HEK293 (cell line): ENCODE measurements around the gene CLEC2D.

Experiments
- CTCF ChIA-PET: fragments of 350-600 bp; formaldehyde crosslinking; extraction: SDS; loops from one replicate; lab custom pipeline; 2021; ENCODE audit warnings: antibody characterized with exemption; lab: Yijun Ruan, JAX
- POLR2A ChIA-PET: fragments of 300-600 bp; formaldehyde crosslinking; extraction: SDS; loops from one replicate; lab custom pipeline; 2020; ENCODE audit warnings: antibody characterized with exemption, inconsistent platforms; lab: Yijun Ruan, JAX
- H3K27ac ChIP-seq: fragments of 200-500 bp; sonication (Bioruptor generic); 2 replicates; pipeline ENCODE4 v1.5.1; 2014; ENCODE audit warnings: low read depth, low read length, control low read depth, inconsistent platforms; ENCODE audit errors: extremely low read depth
- H3K36me3 ChIP-seq, 2 experiments: fragments of 200-500 bp in 1 of 2; sonication (Bioruptor generic) in 1 of 2; 1 replicate in 1 of 2; 2 replicates in 1 of 2; pipeline ENCODE4 v1.5.1; 2014 to 2017; ENCODE audit warnings: inconsistent platforms in 2 of 2, low read length in 2 of 2; ENCODE audit not compliant: control insufficient read depth in 2 of 2, insufficient read depth in 1 of 2
- H3K4me1 ChIP-seq: fragments of 200-500 bp; sonication (Bioruptor generic); 2 replicates; pipeline ENCODE4 v1.5.1; 2014; ENCODE audit warnings: mild to moderate bottlenecking, low read length, inconsistent platforms; ENCODE audit not compliant: control insufficient read depth, insufficient read depth
- H3K4me3 ChIP-seq: 2 replicates; pipeline ENCODE4 v1.5.1; 2011; ENCODE audit warnings: low read depth, mild to moderate bottlenecking, control low read depth, low read length, moderate library complexity
- H3K9me3 ChIP-seq: fragments of 200-500 bp; sonication (Bioruptor generic); 2 replicates; pipeline ENCODE4 v1.5.1; 2014; ENCODE audit warnings: low read depth, low read length, inconsistent platforms; ENCODE audit not compliant: control insufficient read depth, insufficient read depth
- IKZF3 ChIP-seq: fragments of 450-650 bp; IDR thresholded peaks from 2 replicates; pipeline ENCODE4 v1.5.0; 2018; ENCODE audit warnings: missing biosample characterization, mild to moderate bottlenecking, missing genetic modification characterization, moderate library complexity
- SCRT1 ChIP-seq: fragments of 450-650 bp; formaldehyde crosslinking; IDR thresholded peaks from 2 replicates; pipeline ENCODE4 v1.5.1; 2016; ENCODE audit warnings: missing biosample characterization, missing genetic modification characterization, borderline replicate concordance
- TSHZ1 ChIP-seq: fragments of 450-650 bp; formaldehyde crosslinking; IDR thresholded peaks from 2 replicates; pipeline ENCODE4 v1.5.1; 2016; ENCODE audit warnings: missing biosample characterization, missing genetic modification characterization, borderline replicate concordance
- YY2 ChIP-seq: fragments of 450-650 bp; formaldehyde crosslinking; IDR thresholded peaks from 2 replicates; pipeline ENCODE4 v1.5.1; 2016; ENCODE audit warnings: missing biosample characterization, missing genetic modification characterization
- ZBTB1 ChIP-seq: fragments of 450-650 bp; formaldehyde crosslinking; IDR thresholded peaks from 2 replicates; pipeline ENCODE4 v1.5.1; 2016; ENCODE audit warnings: missing biosample characterization, missing genetic modification characterization
- ZBTB20 ChIP-seq: fragments of 450-650 bp; formaldehyde crosslinking; IDR thresholded peaks from 2 replicates; pipeline ENCODE4 v1.5.1; 2016; ENCODE audit warnings: missing biosample characterization, missing genetic modification characterization
- ZNF146 ChIP-seq: fragments of 450-650 bp; formaldehyde crosslinking; IDR thresholded peaks from 2 replicates; pipeline ENCODE4 v1.5.1; 2016; ENCODE audit warnings: missing biosample characterization, missing genetic modification characterization
- ZNF248 ChIP-seq: fragments of 450-650 bp; formaldehyde crosslinking; IDR thresholded peaks from 2 replicates; pipeline ENCODE4 v1.5.1; 2017; ENCODE audit warnings: missing biosample characterization, missing genetic modification characterization
- ZNF266 ChIP-seq: fragments of 450-650 bp; formaldehyde crosslinking; IDR thresholded peaks from 2 replicates; pipeline ENCODE4 v1.5.1; 2016; ENCODE audit warnings: missing biosample characterization, missing genetic modification characterization, low read depth
- ZNF354C ChIP-seq: fragments of 450-650 bp; formaldehyde crosslinking; IDR thresholded peaks from 2 replicates; pipeline ENCODE4 v1.5.1; 2016; ENCODE audit warnings: missing biosample characterization, missing genetic modification characterization, low read depth, borderline replicate concordance
- ZNF362 ChIP-seq: fragments of 450-650 bp; formaldehyde crosslinking; IDR thresholded peaks from 2 replicates; pipeline ENCODE4 v1.5.1; 2016; ENCODE audit warnings: missing biosample characterization, missing genetic modification characterization
- ZNF518A ChIP-seq: fragments of 450-650 bp; formaldehyde crosslinking; conservative IDR thresholded peaks from 2 replicates; pipeline ENCODE4 v1.5.1; 2016; ENCODE audit warnings: low read depth, missing biosample characterization, missing genetic modification characterization
- ZNF529 ChIP-seq: fragments of 450-650 bp; formaldehyde crosslinking; IDR thresholded peaks from 2 replicates; pipeline ENCODE4 v1.5.1; 2017; ENCODE audit warnings: missing genetic modification characterization, missing biosample characterization; ENCODE audit not compliant: insufficient replicate concordance
- ZNF785 ChIP-seq: fragments of 450-650 bp; formaldehyde crosslinking; IDR thresholded peaks from 2 replicates; pipeline ENCODE4 v1.5.1; 2016; ENCODE audit warnings: missing biosample characterization, missing genetic modification characterization
- ZSCAN18 ChIP-seq: fragments of 450-650 bp; formaldehyde crosslinking; IDR thresholded peaks from 2 replicates; pipeline ENCODE4 v1.5.1; 2016; ENCODE audit warnings: missing biosample characterization, missing genetic modification characterization
- ZSCAN23 ChIP-seq: fragments of 450-650 bp; formaldehyde crosslinking; IDR thresholded peaks from 2 replicates; pipeline ENCODE4 v1.5.1; 2016; ENCODE audit warnings: missing biosample characterization, missing genetic modification characterization
- ZXDB ChIP-seq: fragments of 450-650 bp; formaldehyde crosslinking; IDR thresholded peaks from 2 replicates; pipeline ENCODE4 v1.5.1; 2016; ENCODE audit warnings: missing biosample characterization, missing genetic modification characterization

CLEC2D gene

DNA sequence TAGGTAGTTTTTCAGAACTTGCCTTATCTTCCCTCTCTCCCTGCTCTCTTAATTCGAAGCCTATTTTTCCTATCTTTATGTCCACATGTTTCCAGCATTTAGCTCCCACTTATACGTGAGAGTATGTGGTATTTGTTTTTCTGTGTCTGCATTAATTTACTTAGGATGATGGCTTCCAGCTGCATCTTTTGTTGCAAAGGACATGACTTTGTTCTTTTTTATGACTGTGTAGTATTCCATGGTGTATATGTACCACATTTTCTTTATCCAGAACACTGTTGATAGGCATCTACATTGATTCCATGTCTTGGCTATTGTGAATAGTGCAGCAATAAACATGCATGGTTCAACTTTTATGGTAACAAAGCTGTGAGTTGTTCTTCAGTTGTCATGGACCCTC lies 7.8 kb upstream of the CLEC2D start:
- ChIA-PET POLR2A (no interaction called here), CTCF (no interaction called here)
- TF ChIP-seq ZNF146 (peak; percentile 60), ZSCAN23 (tag by site-specific recombination) (no peak)
- no peak overlapping the region for H3K27ac ChIP-seq
- H3K9me3 ChIP-seq, result no peaks in the 10 kb centered on the region
- H3K4me3 ChIP-seq, result no peak overlapping the region
- H3K4me1 ChIP-seq, result no peaks in the 10 kb centered on the region
- peaks cover 18 to 69% of the 10 kb centered on the region in 2 experiments for H3K36me3 ChIP-seq

GRCh38 chr12:9662488-9662887 lies 7.0 kb upstream of the CLEC2D start:
- CTCF ChIA-PET, result no interaction called here
- H3K27ac ChIP-seq, result no peak overlapping the region
- H3K36me3 ChIP-seq, result peaks cover 14 to 63% of the 10 kb centered on the region in 2 experiments; a peak in 2 of 3 replicates
- H3K4me1 ChIP-seq, result no peaks in the 10 kb centered on the region
- no peak overlapping the region for H3K4me3 ChIP-seq
- POLR2A ChIA-PET, result no interaction called here
- TF ChIP-seq ZNF248 (tag by site-specific recombination), result no peak
- TF ChIP-seq ZSCAN18 (tag by site-specific recombination), result no peak
- TF ChIP-seq ZXDB (tag by site-specific recombination), result no peak
- TF ChIP-seq ZNF362 (tag by site-specific recombination), result no peak
- no peak for TF ChIP-seq ZNF266
- TF ChIP-seq, all 188 proteins: peak for 0
- no peaks in the 10 kb centered on the region for H3K9me3 ChIP-seq

GRCh38 chr12:9667403-9668160 lies 1.9 kb upstream of the CLEC2D start:
- Histone ChIP-seq H3K4me3 (no peak overlapping the region), H3K9me3 (no peaks in the 10 kb centered on the region), H3K27ac (no peak overlapping the region), H3K36me3 (peaks cover 3 to 17% of the 10 kb centered on the region in 2 experiments; a peak in 2 of 3 replicates), H3K4me1 (no peaks in the 10 kb centered on the region)
- ChIA-PET POLR2A (no interaction called here), CTCF (interaction anchor here (1.7 kb wide), 1 partner anchor 41 kb away, joined by 4 read pairs; no protein-coding TSS in a partner anchor)
- TF ChIP-seq YY2 (tag by site-specific recombination) (no peak), ZNF518A (no peak), ZNF529 (no peak), ZBTB20 (tag by site-specific recombination) (no peak), TSHZ1 (tag by site-specific recombination) (no peak), ZNF354C (tag by site-specific recombination) (no peak), ZNF785 (no peak), SCRT1 (no peak), IKZF3 (tag by site-specific recombination) (no peak), ZBTB1 (no peak), ZSCAN23 (tag by site-specific recombination) (no peak)
